Measurements from ENCODE around the gene USP43. TPM values are rescaled to one million over a fixed set of nuclear protein-coding genes. Genes with fewer than 3 reads are reported as not detected.

Gene USP43
- 0.15 and 0.50 TPM in 2 replicates for total RNA-seq

GRCh38 chr17:9644910-9645751 lies at the start of gene USP43:
TSS of gene USP43 (plus strand) at chr17:9645517. CDS start at chr17:9645633, 116 bp downstream.

Other genes starting within 250 kb of the USP43 start
- 46.2 and 50.1 TPM in 2 replicates for gene STX8, start 69.7 kb upstream of the USP43 start, total RNA-seq
- not detected in 2 replicates for gene CFAP52, start 68.9 kb upstream of the USP43 start, total RNA-seq
- gene DHRS7C, start 146.1 kb downstream of the USP43 start, total RNA-seq: not detected in 2 replicates
- not detected in 2 replicates for gene GSG1L2, start 176.6 kb downstream of the USP43 start, total RNA-seq
- gene GLP2R, start 180.4 kb downstream of the USP43 start, total RNA-seq: under 0.01 TPM in 1 of 2 replicates, not detected in the other